Measurements from ENCODE around the gene EYA3.

- no peak for TF ChIP-seq CTCF (IDR thresholded peaks at IDR 0.05; ENCODE audit: insufficient read depth, low read depth, low read length)
- no peak for TF ChIP-seq EZH2 (IDR thresholded peaks at IDR 0.05; ENCODE audit: insufficient read depth, low read length)
These were observed 40.7 kb upstream of the EYA3 start for GRCh38 chr1:28129150-28129549.
